GM21447 (cell line): ENCODE results near the gene HMGCS1.
"Not testable (repeated sequence)": the region's sequence is repeated elsewhere in the genome, so short reads cannot be mapped to it uniquely, and the experiment has no call there.

Experiments used
- ATAC-seq: cut with Tn5 transposase; IDR thresholded peaks from one replicate; pipeline ENCODE4 v1.9.1; 2021; ENCODE audit not compliant: unreplicated experiment

HMGCS1 gene

DNA sequence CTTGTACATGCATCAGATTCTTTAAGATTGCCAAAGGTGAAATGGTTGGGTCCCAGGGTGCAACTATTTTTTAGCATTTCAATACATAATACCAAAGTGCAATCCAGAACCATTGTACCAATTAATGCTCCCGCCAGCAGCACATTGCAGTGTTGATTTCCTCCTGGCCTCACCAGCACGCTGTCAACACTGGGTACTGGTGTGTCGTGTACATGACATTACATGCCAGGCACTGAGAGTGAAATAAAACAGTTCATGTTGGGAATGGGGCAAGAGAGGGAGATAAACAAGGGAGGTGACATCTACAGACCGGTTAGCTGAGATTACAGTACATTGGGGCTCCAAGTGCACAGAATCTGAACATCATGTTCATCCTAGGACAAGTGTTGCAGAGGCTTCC, 37.8 kb downstream of the HMGCS1 start:
- no peak for ATAC-seq

DNA sequence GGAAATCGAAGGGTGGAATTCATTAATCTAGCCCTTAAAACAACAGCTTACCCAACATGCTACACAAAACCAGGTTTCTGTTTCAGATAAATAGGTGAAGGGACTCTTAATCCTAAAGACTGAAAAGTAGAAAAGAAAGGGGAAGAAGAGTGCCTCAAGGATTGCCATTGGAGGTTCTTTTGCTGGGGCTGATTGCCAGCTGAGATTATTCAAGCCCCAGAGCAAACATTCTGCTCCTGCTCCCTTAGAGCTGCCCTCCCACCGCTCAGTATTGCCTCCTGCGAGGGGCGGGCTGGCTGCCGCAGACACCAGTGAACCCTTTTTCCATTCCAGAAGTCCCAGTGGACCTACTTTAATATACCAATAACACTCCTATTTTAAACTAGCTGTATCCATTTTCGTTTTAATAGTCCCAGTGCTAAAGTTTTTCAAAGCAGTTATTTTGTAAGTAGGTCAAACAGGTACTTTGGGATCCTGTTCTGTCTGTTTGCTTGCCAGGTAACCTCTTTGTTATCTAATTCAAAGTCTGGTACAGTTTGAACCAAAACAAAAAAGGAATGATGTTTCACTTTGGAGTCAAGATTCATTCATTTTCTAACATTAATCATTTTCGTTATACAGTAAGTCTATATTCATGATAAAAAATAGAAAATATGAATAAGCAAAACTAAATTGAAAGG, 38.6 kb downstream of the HMGCS1 start:
- ATAC-seq = no peak

DNA sequence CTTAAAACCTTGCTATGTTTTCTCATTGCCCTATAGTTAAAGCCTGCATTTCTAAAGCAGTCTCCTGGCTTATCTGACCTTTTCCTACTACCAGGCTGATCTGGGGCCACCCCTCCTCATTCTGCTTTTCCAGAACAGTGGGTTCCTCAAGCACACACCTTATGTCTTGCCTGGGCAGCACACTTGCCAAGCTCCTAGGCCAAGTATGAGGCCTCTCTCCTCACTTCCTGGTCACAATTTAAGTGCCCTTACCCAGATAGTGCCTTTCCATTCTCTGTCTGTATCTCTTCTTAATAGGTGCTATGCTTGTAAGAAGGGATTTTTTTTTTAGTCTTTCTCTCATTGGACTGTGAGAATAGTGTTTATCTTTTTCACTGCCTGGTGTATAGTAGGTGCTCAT, 39.7 kb downstream of the HMGCS1 start:
- ATAC-seq = no peak

DNA sequence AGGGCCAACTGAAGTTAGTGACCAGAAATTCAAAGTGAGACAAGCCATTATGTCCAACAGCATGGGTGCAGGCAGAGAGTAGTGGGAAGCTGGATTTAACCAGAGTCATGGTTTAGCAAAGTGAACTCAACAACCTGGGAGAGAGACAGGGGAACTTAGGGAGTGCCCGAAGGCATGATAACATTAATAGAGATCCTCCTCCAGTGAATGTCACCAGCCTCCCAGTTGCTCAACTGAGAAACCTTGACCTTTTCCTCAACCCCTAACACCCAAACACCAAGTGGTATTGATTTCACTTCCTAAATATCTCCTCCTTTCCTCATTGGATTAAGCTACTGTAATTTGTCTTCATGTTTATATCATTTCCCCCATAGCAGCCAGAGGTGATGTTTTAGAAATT, 42.6 kb downstream of the HMGCS1 start:
- no peak for ATAC-seq

DNA sequence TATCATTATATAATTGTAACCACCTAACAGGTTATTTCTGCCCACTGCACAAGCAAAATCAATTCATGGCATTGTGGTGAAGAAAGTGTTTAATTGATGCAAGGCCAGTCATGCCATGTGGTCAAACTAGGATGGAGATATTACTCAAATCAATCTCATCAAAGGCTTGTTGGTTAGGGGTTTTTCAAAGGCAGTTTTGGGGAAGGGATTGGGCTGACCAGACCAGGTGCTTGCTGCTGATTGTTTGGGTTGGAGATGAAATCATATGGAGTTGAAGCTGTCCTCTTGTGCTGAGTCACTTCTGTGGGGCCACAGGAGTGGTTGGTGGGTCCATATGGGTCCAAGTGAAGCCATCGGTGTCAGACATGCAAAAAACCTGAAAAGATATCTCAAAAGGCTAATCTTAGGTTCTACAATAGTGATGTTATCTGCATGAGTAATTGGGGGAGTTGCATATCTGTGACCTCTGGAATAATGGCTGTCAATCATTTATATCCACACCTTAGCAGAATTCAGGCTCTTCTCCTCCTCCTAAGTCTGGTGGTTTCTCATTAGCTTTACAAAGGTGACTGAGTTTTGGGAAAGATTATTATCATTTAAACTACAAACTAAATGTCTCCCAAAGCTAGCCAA, 44.9 kb downstream of the HMGCS1 start:
- ATAC-seq = peak; percentile 70

DNA sequence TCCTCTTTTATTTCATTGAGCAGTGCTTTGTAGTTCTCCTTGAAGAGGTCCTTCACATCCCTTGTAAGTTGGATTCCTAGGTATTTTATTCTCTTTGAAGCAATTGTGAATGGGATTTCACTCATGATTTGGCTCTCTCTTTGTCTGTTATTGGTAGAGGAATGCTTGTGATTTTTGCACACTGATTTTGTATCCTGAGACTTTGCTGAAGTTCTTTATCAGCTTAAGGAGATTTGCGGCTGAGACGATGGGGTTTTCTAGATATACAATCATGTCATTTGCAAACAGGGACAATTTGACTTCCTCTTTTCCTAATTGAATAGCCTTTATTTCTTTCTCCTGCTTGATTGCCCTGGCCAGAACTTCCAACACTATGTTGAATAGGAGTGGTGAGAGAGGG, 50.9 kb downstream of the HMGCS1 start:
- not testable (repeated sequence) for ATAC-seq

DNA sequence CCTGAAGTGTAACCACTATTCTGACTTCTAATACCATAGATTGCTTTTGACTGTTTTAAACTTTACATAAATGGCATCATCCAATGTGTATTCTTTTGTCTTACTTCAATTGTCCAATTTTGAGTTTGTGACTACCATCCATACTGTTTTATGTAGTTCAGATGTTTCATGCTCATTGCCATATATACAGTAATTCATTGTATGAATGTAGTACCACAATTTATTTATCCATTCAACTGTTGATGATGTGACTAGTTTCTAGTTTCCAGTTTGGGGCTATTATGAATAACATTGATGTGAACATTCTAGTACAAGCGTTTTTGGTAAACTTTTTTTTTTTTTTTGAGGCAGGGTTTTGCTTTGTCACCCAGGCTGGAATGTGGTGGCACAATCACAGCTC, 55.1 kb downstream of the HMGCS1 start:
- no peak for ATAC-seq

DNA sequence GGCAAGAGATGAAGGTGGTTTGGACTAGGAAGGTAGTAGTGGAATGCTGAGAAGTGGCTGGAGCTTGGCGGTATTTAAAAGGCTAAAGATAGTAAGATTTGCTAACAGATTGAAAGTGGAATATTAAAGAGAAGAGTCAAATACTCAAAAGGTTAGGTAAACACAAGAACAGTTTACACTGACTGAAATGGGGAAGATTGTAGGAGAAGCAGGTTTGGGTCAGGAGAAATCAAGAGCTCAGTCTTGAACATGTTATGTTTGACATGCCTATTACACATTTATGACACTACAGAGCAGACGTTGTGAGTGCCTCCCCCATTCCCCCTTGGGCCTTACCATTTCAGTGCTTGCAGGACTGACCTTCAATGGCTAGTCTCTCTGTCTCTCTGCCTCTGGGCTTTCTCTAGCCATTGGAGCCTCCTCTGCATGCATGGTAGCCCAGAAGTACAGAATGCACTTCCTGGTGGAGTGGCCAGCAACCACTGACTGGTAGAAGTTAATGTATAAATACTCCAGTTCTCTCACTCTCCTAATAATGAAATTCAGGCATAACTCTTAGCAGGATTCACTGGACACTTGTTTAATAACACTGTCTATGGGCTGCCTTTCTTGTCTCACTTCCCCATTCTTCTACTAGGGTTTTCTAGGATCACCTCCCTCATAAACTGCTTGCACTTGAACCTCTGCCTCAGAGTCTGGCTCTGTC, 56.8 kb downstream of the HMGCS1 start:
- no peak for ATAC-seq

DNA sequence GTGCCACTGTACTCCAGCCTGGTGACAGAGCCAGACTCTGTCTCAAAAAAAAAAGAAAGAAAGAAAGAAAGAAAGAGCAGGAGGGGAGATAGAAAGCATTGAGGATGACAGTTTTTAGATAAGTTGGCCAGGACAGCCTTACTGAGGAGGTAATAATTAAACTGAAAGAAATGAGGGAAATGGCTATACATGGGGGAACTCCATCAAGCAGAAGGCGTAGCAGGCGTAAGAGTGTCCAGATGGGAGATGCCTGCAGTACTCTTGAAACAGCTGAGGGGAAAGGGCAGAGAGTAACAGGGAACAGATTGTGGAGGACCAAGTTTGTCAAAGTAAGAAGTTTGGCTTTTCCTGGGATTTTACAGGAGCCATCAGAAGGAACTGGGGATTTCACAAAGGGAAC, 57.5 kb downstream of the HMGCS1 start:
- peak; percentile 59 for ATAC-seq

DNA sequence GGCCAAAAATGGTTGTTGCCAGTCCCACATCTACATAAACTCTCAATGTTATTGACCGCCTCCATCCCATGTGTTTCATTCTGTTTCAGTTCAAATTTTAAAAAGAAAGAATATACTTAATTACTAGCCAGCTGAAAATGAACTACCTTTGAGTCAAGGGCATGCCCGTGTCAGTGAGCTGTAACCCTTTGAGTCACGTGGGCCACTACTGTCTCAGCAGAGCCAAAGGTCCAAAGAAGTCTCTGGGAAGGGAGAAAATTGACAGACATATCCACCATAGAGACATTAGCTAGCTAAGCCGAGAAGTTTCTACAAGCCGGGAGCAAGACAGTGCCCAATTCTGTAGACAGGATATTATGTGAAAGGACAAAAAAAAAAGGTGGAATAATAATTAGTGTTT, 61.5 kb downstream of the HMGCS1 start:
- no peak for ATAC-seq

DNA sequence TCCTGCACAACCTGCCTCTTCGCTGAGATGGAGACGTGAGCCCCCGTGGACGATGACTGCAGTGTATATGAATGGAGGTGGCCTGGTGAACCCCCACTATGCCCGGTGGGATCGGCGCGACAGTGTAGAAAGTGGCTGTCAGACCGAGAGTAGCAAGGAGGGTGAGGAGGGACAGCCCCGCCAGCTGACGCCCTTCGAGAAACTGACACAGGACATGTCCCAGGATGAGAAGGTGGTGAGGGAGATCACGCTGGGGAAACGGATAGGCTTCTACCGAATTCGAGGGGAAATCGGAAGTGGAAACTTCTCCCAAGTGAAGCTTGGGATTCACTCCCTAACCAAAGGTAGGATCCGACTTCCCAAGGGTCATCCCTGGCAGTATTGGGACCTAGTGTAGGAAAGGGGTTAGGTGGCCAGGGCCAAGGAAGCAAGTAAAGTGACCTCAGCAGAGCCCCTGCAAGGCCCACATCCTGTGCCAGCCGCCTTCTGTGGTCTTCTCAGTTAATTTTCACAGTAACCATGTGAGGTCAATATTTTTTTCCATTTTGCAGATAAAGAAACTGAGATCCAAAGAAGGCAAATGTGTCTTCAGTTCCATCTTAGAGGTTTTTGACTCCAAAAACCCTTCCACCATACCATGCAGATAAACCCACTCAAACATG, 67.4 kb downstream of the HMGCS1 start:
- peak; percentile 60 for ATAC-seq

DNA sequence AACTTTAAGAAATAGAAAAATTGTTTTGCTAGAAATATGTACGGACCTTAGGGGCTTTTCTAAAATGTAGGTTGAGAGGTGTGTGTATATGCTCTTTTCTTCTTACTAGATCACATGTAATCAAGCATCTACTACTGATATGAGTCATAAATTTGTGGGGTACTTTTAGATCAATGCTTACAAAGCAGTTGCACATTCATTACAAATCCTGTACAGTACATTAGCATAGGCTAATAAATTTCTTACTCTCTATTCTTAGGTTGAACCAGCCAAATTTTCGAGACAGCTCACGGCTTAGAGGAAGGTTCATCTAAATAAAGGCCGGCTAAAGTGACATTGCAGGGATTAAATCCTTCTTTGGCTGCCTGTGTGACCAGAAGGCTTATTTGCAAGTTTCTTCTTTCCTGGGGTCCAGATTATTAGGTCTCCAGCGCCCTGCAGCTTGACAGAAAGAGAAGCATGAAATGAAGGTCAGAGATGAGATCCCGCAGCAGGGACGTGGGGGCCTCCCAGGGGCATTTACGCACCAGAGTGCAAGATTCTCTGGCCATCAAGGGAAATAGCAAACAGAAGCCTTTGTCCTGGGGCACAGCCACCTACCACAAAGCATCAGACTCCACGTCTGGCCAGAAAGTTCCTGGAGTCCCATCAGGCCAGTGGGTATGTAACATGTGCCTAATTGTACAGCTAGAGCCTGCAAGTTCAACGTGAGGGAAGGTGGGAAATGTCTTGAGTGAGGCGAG, 68.2 kb downstream of the HMGCS1 start:
- ATAC-seq = peak; percentile 56

DNA sequence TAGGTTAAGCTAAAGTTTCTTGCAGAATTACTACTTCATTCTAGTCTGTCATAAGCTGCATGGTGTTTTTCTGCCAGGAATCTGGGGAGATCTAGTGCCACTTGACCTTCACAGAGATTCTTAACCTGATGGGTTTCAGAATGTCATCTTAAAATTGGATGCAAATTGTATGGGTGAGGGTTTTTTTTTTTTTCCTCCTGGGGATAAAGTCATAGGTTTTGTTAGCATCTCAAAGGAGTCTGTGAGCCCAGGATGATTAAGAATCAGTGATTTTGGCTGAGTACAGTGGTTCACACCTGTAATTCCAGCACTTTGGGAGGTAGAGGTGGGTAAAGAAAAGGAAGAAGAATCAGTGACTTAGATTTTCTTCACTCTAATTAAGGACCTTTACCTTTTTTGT, 69.9 kb downstream of the HMGCS1 start:
- no peak for ATAC-seq

DNA sequence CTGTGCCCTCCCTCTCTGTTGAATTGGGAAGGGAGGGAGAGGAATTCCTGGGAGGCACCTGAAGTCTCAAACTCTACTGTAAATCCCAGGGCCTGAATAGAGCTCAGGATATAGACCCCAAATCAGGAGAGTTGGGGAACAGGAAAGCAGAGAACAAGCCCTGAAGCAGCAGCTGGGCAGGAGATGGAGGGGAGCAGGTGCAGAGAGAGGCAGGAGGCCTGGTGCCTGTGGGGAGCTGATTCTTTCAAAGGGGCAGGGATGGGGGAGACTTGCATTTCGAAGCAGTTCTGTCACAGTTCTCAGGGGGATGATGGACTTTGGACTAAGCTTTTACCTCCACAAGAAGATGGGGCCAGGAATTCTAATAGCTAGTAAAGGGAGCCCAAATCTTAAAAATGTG, 71.0 kb downstream of the HMGCS1 start:
- no peak for ATAC-seq
